Kidney (tissue), 14 donors: ENCODE results near the gene PWP1. TPM values are rescaled to one million over a fixed set of nuclear protein-coding genes. Genes with fewer than 3 reads are reported as not detected.

Experiments used
- DNase-seq, 5 donors: peaks; one replicate each; pipeline ENCODE4 v3.0.0-alpha.2; 2013 to 2020
- FAIRE-seq: peaks from 2 replicates; lab custom pipeline; 2012; peaks lifted over from hg19 to GRCh38; lab: Jason Lieb, UNC
- H3K27ac ChIP-seq, 2 donors: one replicate each; pipeline ENCODE4 v1.7.0; 2013; ENCODE audit warnings: low read depth in 2 of 2, low read length in 2 of 2, inconsistent platforms in 1 of 2
- H3K27me3 ChIP-seq: one replicate; pipeline ENCODE4 v1.7.1; 2013; ENCODE audit warnings: low read length, inconsistent platforms; ENCODE audit not compliant: control insufficient read depth, insufficient read depth
- H3K36me3 ChIP-seq, 3 donors: one replicate each; pipeline versions ENCODE4 v1.7.0 to v1.7.1; 2013; ENCODE audit warnings: low read length in 3 of 3, control low read depth in 1 of 3, inconsistent platforms in 1 of 3; ENCODE audit not compliant: insufficient read depth in 3 of 3, control insufficient read depth in 2 of 3
- H3K4me1 ChIP-seq, 3 donors: one replicate each; pipeline versions ENCODE4 v1.7.0 to v1.7.1; 2013; ENCODE audit warnings: low read length in 3 of 3, inconsistent platforms in 1 of 3, low read depth in 1 of 3; ENCODE audit not compliant: control insufficient read depth in 2 of 3, insufficient read depth in 2 of 3
- H3K4me3 ChIP-seq, 3 donors: one replicate each; pipeline versions ENCODE4 v1.7.0 to v1.8.1; 2013; ENCODE audit warnings: low read length in 3 of 3, control low read depth in 1 of 3, inconsistent platforms in 1 of 3
- H3K9ac ChIP-seq, 3 donors: one replicate each; pipeline versions ENCODE4 v1.7.0 to v1.7.1; 2013; ENCODE audit warnings: low read length in 3 of 3, control low read depth in 1 of 3, inconsistent platforms in 1 of 3
- H3K9me3 ChIP-seq, 3 donors: one replicate each; pipeline versions ENCODE4 v1.7.0 to v1.7.1; 2013; ENCODE audit warnings: low read length in 3 of 3, control low read depth in 1 of 3, inconsistent platforms in 1 of 3; ENCODE audit not compliant: control insufficient read depth in 2 of 3, insufficient read depth in 1 of 3
- CTCF ChIP-seq: IDR thresholded peaks from 3 replicates; pipeline ENCODE4 v1.5.1; 2012; ENCODE audit warnings: mild to moderate bottlenecking, moderate library complexity, borderline replicate concordance; ENCODE audit not compliant: insufficient read depth; ENCODE audit errors: extremely low read depth
- intact Hi-C: fragments of 100-400 bp; cut with DNase I; formaldehyde crosslinking; loops from one replicate; pipeline ENCODE4 v1.11.1; 2022
- polyA plus RNA-seq: library from polyadenylated mRNA; stranded (reverse); fragments of 350-450 nt; fragmentation: Illumina TruSeq; extraction: RNeasy Lipid Tissue Mini Kit (QIAGEN cat#74804); gene quantifications from one replicate; pipeline ENCODE4 v1.2.3, GENCODE V29; 2014; ENCODE audit warnings: low read depth, low replicate concordance; ENCODE audit not compliant: insufficient read depth
- total RNA-seq: library from RNA; stranded (reverse); fragmentation: NEBNext Ultra II Directional; extraction: Animal tissue kit (Norgen Biotek cat#: 25700); gene quantifications from one replicate; pipeline ENCODE4 v1.2.1, GENCODE V29; 2021
- donor health status: control.
- donor health status: control.
- donor health status: control.
- donor health status: control.
- donor health status: control.
- donor health status: DM: yes; HTN: yes; CAD: no.
- donor health status: Normal renal cell carcinoma (clear cell type).

Gene PWP1
- total and polyA plus RNA-seq, 2 donors from 2014 or later: 27.4 to 28.8 TPM

GRCh38 chr12:107670999-107671643 is 14.5 kb upstream of the PWP1 start:
- Histone ChIP-seq H3K4me1 (no peaks in the 10 kb centered on the region), H3K9ac (no peak overlapping the region), H3K27ac (no peak overlapping the region), H3K9me3 (no peaks in the 10 kb centered on the region), H3K27me3 (no peaks in the 10 kb centered on the region), H3K4me3 (no peak overlapping the region), H3K36me3 (no peaks in the 10 kb centered on the region)
- peak; percentile 21 for TF ChIP-seq CTCF
- intact Hi-C loops: loop anchor here (10.0 kb wide), 1 partner anchor 214 kb away; no protein-coding TSS in a partner anchor
- DNase-seq: peak in 2 of 5 donors; percentile 16
- no peak for FAIRE-seq

GRCh38 chr12:107677671-107678070 is 7.9 kb upstream of the PWP1 start:
- Histone ChIP-seq H3K27me3 (no peaks in the 10 kb centered on the region), H3K9me3 (no peaks in the 10 kb centered on the region), H3K9ac (no peak overlapping the region), H3K4me3 (no peak overlapping the region), H3K27ac (no peak overlapping the region), H3K4me1 (no peaks in the 10 kb centered on the region), H3K36me3 (no peaks in the 10 kb centered on the region)
- no peak for TF ChIP-seq CTCF
- no peak for DNase-seq
- no peak for FAIRE-seq
- intact Hi-C loops: loop anchor here (10.0 kb wide), 1 partner anchor 207 kb away; no protein-coding TSS in a partner anchor

GRCh38 chr12:107679336-107679735 is 6.3 kb upstream of the PWP1 start:
- H3K27ac ChIP-seq: no peak overlapping the region
- no peaks in the 10 kb centered on the region for H3K9me3 ChIP-seq
- DNase-seq: no peak
- FAIRE-seq: no peak
- no peak for TF ChIP-seq CTCF
- H3K4me3 ChIP-seq: no peak overlapping the region
- no peak overlapping the region for H3K9ac ChIP-seq
- H3K4me1 ChIP-seq: no peaks in the 10 kb centered on the region
- H3K36me3 ChIP-seq: no peaks in the 10 kb centered on the region
- intact Hi-C loops: loop anchor here (10.0 kb wide), 1 partner anchor 205 kb away; no protein-coding TSS in a partner anchor
- no peaks in the 10 kb centered on the region for H3K27me3 ChIP-seq
